Stimulated activated CD4-positive, alpha-beta T cell treated with anti-CD3 and anti-CD28 coated beads, Interleukin-15, amount 100 ng/mL, for 24 hours (primary cell): ENCODE results near the gene ZMIZ2.

Experiments used
- DNase-seq: peaks from one replicate; pipeline ENCODE4 v3.0.0-alpha.2; 2020

ZMIZ2 gene

DNA sequence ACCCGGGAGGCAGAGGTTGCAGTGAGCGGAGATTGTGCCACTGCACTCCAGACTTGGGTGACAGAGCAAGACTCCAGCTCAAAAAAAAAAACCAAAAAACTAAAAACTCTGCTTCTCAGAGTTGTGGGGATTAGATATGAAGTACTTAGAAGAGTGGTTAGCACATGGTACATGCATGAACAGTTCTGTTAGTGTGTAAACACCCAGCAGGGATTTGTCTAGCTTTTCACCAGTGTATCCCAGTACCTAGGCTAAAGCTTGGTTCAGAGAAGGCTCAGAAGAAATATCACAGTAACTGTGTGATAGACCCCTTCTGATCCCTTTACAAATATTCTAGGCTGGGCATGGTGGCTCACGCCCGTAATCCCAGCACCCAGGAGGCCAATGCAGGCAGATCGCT is 57.3 kb downstream of the ZMIZ2 start:
- no peak for DNase-seq

DNA sequence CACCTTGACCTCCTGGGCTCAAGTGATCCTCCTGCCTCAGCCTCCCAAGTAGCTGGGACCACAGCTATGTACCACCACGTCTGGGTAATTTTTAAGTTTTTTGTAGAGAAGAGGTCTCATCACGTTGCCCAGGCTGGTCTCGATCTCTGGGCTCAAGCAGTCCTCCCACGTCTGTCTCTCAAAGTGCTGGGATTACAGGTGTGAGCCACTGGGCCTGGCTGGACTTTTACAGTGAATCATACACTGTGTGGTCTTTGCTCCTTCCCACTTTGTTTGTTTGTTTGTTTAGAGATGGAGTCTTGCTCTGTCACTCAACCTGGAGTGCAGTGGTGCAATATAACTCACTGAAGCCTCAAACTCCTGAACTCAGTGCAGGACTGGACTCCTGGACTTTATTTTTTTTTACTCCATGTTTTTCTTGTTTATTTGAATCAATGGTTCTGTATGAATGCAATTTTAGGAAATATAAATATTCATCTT is 60.3 kb downstream of the ZMIZ2 start:
- DNase-seq, result no peak

GRCh38 chr7:44811093-44811492 is 62.4 kb downstream of the ZMIZ2 start:
- no peak for DNase-seq

GRCh38 chr7:44811571-44811970 is 62.9 kb downstream of the ZMIZ2 start:
- no peak for DNase-seq

GRCh38 chr7:44814919-44815318 is 66.3 kb downstream of the ZMIZ2 start:
- no peak for DNase-seq

DNA sequence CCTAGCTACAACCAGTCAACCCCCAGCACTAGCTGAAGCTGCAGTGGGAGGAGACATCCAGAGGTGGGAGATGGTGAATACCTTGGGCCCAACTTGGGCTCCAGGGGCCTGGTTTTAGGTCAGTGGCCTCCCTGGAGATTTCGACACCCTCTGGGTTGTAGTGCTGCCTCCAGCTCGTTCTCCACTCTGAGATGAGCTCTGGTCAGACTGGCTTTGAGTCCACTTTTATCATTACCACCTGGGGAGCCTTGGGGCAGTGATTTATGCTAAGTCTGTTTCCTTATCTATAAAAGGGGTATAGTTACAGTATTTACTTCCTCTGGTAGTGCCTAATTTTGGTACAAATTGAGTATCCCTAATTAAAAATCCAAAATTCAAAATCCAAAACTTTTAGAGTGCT is 70.6 kb downstream of the ZMIZ2 start:
- DNase-seq, result no peak
